Thyroid gland (tissue), 4 donors: ENCODE data around the gene NFATC4.

Experiments
- POLR2A ChIP-seq, 2 donors: fragments of 450-650 bp; IDR thresholded peaks; one replicate each; pipeline ENCODE4 v1.6.1; 2017; ENCODE audit warnings: antibody characterized with exemption in 2 of 2, mild to moderate bottlenecking in 2 of 2, moderate library complexity in 1 of 2
- TF ChIP-seq, protein P1 (sequence below), 6 experiments: fragments of 200-600 bp in 3 of 6; fragments of 450-650 bp in 3 of 6; sonication (generic) in 3 of 6; IDR thresholded peaks; one replicate each; pipeline ENCODE4 v1.5.1; 2016 to 2019; ENCODE audit warnings: antibody characterized with exemption in 6 of 6, mild to moderate bottlenecking in 2 of 6, inconsistent platforms in 1 of 6, moderate library complexity in 1 of 6

DNA sequence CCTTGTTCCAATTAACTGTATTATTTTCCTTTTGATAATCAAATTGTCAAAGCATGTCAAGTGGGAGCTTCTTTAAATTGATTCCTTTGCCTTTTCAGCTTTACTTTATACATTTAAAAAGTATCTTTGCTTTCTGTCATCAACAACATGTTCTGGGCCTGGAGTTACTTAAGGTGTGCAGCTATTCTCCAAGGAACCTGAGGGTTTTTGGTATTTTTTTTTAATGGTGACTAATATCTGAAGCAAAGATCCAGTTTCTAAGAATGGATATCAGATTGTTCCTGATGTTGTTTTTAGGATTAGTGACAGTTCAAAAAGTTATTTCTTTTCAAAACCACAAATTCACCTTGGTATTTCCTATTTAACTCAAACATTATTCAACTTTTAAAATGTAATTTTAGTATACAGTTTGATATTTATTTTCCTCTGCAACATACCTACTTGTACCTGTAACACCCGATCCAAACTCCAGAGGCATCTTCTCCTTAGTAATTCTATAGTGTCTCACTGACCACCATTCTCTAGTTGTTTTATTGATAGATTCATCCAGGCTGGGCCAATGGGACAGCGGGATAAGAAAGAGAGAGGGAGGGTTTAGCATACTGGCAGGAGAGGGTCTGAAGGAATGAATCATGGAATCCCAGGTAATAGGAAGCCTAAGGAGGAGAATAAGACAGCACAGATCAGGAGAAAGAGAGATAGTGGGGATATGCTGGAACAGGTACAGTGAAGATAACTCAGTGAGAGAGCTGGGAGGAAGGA lies 58.3 kb downstream of the NFATC4 start:
- TF ChIP-seq POLR2A (IDR thresholded peaks at IDR 0.05) = no peak
- TF ChIP-seq, protein P1, sequence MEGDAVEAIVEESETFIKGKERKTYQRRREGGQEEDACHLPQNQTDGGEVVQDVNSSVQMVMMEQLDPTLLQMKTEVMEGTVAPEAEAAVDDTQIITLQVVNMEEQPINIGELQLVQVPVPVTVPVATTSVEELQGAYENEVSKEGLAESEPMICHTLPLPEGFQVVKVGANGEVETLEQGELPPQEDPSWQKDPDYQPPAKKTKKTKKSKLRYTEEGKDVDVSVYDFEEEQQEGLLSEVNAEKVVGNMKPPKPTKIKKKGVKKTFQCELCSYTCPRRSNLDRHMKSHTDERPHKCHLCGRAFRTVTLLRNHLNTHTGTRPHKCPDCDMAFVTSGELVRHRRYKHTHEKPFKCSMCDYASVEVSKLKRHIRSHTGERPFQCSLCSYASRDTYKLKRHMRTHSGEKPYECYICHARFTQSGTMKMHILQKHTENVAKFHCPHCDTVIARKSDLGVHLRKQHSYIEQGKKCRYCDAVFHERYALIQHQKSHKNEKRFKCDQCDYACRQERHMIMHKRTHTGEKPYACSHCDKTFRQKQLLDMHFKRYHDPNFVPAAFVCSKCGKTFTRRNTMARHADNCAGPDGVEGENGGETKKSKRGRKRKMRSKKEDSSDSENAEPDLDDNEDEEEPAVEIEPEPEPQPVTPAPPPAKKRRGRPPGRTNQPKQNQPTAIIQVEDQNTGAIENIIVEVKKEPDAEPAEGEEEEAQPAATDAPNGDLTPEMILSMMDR (IDR thresholded peaks at IDR 0.05) = no peak
